Neural cell (in vitro differentiated cells): Measurements from ENCODE around the gene IL18BP.

Experiments
- EP300 ChIP-seq: fragments of 450-650 bp; conservative IDR thresholded peaks from 2 replicates; pipeline ENCODE4 v1.6.1; 2014; ENCODE audit warnings: antibody characterized with exemption, mild to moderate bottlenecking, moderate library complexity; ENCODE audit not compliant: poor library complexity, severe bottlenecking
- EZH2 ChIP-seq: fragments of 200-600, 300-800 bp; shearing (Covaris generic), sonication (generic); IDR thresholded peaks from 2 replicates; pipeline ENCODE4 v1.6.1; 2014; ENCODE audit warnings: antibody characterized with exemption, low read length, borderline replicate concordance, mild to moderate bottlenecking; ENCODE audit not compliant: insufficient read depth, poor library complexity, severe bottlenecking
- MXI1 ChIP-seq: fragments of 450-650 bp; conservative IDR thresholded peaks from 2 replicates; pipeline ENCODE4 v1.6.1; 2014; ENCODE audit warnings: antibody characterized with exemption, mild to moderate bottlenecking; ENCODE audit not compliant: poor library complexity, severe bottlenecking
- RAD21 ChIP-seq: fragments of 450-650 bp; conservative IDR thresholded peaks from 2 replicates; pipeline ENCODE4 v1.6.1; 2014; ENCODE audit warnings: antibody characterized with exemption, mild to moderate bottlenecking, moderate library complexity
- SMC3 ChIP-seq: fragments of 450-650 bp; conservative IDR thresholded peaks from 2 replicates; pipeline ENCODE4 v1.6.1; 2014; ENCODE audit warnings: antibody characterized with exemption, mild to moderate bottlenecking, moderate library complexity; ENCODE audit not compliant: poor library complexity
- TAF1 ChIP-seq: IDR thresholded peaks from 2 replicates; pipeline ENCODE4 v1.6.1; 2012; ENCODE audit warnings: low read depth
- TF ChIP-seq, protein P1 (sequence below): fragments of 450-650 bp; IDR thresholded peaks from 2 replicates; pipeline ENCODE4 v1.5.1; 2014; ENCODE audit warnings: antibody characterized with exemption, mild to moderate bottlenecking, moderate library complexity; ENCODE audit not compliant: poor library complexity, severe bottlenecking

- TF ChIP-seq, protein P1, sequence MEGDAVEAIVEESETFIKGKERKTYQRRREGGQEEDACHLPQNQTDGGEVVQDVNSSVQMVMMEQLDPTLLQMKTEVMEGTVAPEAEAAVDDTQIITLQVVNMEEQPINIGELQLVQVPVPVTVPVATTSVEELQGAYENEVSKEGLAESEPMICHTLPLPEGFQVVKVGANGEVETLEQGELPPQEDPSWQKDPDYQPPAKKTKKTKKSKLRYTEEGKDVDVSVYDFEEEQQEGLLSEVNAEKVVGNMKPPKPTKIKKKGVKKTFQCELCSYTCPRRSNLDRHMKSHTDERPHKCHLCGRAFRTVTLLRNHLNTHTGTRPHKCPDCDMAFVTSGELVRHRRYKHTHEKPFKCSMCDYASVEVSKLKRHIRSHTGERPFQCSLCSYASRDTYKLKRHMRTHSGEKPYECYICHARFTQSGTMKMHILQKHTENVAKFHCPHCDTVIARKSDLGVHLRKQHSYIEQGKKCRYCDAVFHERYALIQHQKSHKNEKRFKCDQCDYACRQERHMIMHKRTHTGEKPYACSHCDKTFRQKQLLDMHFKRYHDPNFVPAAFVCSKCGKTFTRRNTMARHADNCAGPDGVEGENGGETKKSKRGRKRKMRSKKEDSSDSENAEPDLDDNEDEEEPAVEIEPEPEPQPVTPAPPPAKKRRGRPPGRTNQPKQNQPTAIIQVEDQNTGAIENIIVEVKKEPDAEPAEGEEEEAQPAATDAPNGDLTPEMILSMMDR, result no peak
- TF ChIP-seq EZH2, result no peak
- TF ChIP-seq TAF1, result no peak
- no peak for TF ChIP-seq EP300
- TF ChIP-seq MXI1, result no peak
- TF ChIP-seq RAD21, result no peak
- no peak for TF ChIP-seq SMC3
Measured at GRCh38 chr11:71986131-71986530, 12.6 kb upstream of the IL18BP start.
